Brain microvascular endothelial cell (primary cell): ENCODE measurements around the gene OR6A2.

ENCODE experiments used
- DNase-seq: peaks from one replicate; pipeline ENCODE4 v3.0.0-alpha.2; 2020
- H3K27ac ChIP-seq: fragments of 250-450 bp; sonication (Bioruptor Pico); 2 replicates; pipeline ENCODE4 v1.5.1; 2020; ENCODE audit warnings: mild to moderate bottlenecking, moderate library complexity
- H3K27me3 ChIP-seq: fragments of 250-450 bp; sonication (Bioruptor Pico); replicated peaks from 2 replicates; pipeline ENCODE4 v1.5.1; 2020; ENCODE audit warnings: mild to moderate bottlenecking
- H3K36me3 ChIP-seq: fragments of 250-450 bp; sonication (Bioruptor Pico); replicated peaks from 2 replicates; pipeline ENCODE4 v1.5.1; 2020; ENCODE audit warnings: mild to moderate bottlenecking
- H3K4me3 ChIP-seq: 2 replicates; pipeline ENCODE4 v1.5.1; 2011; ENCODE audit warnings: low read depth, mild to moderate bottlenecking, control low read depth, low read length, moderate library complexity
- in situ Hi-C: cut with HindIII; loops from 2 replicates; pipeline ENCODE4 v1.10.0; 2017; ENCODE audit warnings: low sequenced_read_pairs, low pct_ligation_motif_present
- TF ChIP-seq, protein P1 (sequence below): IDR thresholded peaks from 2 replicates; pipeline ENCODE4 v1.5.1; 2011; ENCODE audit warnings: low read depth, mild to moderate bottlenecking, moderate library complexity, low read length, control low read depth, inconsistent platforms; ENCODE audit errors: missing control alignments

Gene OR6A2

DNA sequence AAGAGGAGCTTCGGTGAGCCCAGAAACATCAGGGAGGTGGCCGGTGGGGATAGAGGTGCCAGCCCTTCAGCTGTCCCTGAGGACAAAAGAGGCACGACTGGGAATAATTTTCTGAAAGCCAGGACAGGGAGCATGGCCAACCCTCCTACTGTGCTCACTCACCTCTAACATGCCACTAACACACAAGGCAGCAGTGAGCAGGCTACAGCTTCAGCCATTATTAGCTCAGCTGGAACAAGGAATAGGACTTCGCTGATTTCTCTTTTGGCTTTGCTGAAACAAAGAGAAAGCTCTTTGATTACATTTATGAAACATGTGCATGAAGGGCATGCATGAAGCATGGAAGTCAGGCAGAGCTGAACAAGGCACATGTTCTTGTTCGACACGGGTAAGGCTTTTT, 33.9 kb upstream of the OR6A2 start:
- in situ Hi-C loops: no loop called here
- no peak overlapping the region for H3K27ac ChIP-seq
- no peak for DNase-seq

DNA sequence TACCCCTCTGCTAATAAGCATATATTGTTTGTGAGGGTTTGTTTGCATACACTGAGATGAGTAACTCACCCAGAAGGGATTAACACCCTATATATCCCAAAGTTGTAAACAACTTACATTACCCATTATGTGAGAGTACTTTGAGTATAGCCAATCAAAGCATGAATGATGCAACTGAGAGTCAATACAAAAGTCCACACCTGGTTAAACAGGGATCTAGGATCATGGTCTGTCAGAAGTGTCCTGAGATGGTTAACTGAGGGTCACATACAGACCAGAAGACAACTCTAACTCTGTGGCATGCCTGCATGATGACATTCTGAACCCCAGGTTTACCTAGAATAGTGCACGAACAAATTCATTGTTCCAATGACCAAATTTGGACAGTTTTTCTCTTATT, 28.6 kb upstream of the OR6A2 start:
- no peaks in the 10 kb centered on the region for H3K27me3 ChIP-seq
- no peak overlapping the region for H3K4me3 ChIP-seq
- no peak for DNase-seq
- no peak overlapping the region for H3K27ac ChIP-seq
- no peaks in the 10 kb centered on the region for H3K36me3 ChIP-seq
- TF ChIP-seq, protein P1, sequence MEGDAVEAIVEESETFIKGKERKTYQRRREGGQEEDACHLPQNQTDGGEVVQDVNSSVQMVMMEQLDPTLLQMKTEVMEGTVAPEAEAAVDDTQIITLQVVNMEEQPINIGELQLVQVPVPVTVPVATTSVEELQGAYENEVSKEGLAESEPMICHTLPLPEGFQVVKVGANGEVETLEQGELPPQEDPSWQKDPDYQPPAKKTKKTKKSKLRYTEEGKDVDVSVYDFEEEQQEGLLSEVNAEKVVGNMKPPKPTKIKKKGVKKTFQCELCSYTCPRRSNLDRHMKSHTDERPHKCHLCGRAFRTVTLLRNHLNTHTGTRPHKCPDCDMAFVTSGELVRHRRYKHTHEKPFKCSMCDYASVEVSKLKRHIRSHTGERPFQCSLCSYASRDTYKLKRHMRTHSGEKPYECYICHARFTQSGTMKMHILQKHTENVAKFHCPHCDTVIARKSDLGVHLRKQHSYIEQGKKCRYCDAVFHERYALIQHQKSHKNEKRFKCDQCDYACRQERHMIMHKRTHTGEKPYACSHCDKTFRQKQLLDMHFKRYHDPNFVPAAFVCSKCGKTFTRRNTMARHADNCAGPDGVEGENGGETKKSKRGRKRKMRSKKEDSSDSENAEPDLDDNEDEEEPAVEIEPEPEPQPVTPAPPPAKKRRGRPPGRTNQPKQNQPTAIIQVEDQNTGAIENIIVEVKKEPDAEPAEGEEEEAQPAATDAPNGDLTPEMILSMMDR: no peak
- in situ Hi-C loops: no loop called here

More for the DNA sequence above, 33.9 kb upstream of the OR6A2 start:
- Histone ChIP-seq H3K4me3 (no peak overlapping the region), H3K27me3 (no peaks in the 10 kb centered on the region), H3K36me3 (no peaks in the 10 kb centered on the region)
- TF ChIP-seq, protein P1: no peak

DNA sequence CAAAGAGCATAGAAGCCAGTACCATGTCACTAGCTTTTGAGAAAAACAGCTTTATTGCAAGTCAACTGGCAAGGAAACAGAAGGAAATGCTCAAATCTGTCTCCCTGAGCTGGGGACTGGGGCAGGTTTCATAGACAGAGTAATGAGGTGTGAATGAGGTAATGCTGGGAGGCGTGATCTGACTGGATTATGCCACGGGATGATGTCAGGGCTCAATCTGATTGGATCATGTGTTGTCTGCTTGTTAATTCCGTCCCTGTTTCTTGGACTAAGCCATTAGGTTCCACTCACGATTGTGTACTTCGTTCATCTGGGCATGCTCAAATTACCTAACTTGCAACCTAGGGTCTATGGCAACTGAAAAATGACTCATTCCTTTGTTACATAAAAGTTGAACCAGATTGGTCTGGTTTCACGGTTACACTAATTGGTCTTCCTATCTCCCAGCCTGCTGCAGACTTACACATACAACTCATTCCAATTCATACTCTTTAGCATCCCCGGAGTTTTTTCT, 25.8 kb upstream of the OR6A2 start:
- H3K27ac ChIP-seq: no peak overlapping the region
- no peaks in the 10 kb centered on the region for H3K27me3 ChIP-seq
- H3K36me3 ChIP-seq: no peaks in the 10 kb centered on the region
- TF ChIP-seq, protein P1: no peak
- in situ Hi-C loops: no loop called here
- no peak overlapping the region for H3K4me3 ChIP-seq
- no peak for DNase-seq

GRCh38 chr11:6824136-6824823, 24.8 kb upstream of the OR6A2 start:
- DNase-seq: no peak
- in situ Hi-C loops: no loop called here
- TF ChIP-seq, protein P1: no peak
- H3K27me3 ChIP-seq: no peaks in the 10 kb centered on the region
- H3K36me3 ChIP-seq: no peaks in the 10 kb centered on the region
- no peak overlapping the region for H3K4me3 ChIP-seq
- no peak overlapping the region for H3K27ac ChIP-seq

GRCh38 chr11:6818967-6819366, 19.5 kb upstream of the OR6A2 start:
- DNase-seq: no peak
- H3K27me3 ChIP-seq: no peaks in the 10 kb centered on the region
- no peaks in the 10 kb centered on the region for H3K36me3 ChIP-seq
- H3K4me3 ChIP-seq: no peak overlapping the region
- TF ChIP-seq, protein P1: no peak
- in situ Hi-C loops: no loop called here
- H3K27ac ChIP-seq: no peak overlapping the region

DNA sequence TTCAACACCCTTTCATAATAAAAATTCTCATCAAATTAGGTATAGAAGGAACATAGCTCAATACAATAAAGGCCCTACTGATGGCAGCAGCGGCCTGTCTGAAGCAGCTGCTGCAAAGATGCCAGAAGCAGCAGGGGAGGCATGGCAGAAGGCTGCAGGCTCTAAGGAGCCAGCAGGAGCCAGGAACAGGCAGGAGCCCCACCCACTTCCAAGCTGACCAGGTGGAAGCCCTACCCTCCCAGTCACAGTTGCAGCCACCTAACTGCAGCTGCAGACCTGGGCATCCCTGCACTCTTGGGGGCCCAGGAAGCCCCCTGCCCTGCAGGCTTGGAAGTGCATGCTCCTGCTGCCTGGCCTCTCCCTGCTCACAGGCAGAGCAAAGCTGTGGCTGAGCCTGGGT, 18.2 kb upstream of the OR6A2 start:
- in situ Hi-C loops: no loop called here
- TF ChIP-seq, protein P1: peak; percentile 3
- no peaks in the 10 kb centered on the region for H3K36me3 ChIP-seq
- H3K27me3 ChIP-seq: no peaks in the 10 kb centered on the region
- H3K4me3 ChIP-seq: no peak overlapping the region
- no peak for DNase-seq
- H3K27ac ChIP-seq: no peak overlapping the region
